HepG2 (cell line): Measurements from ENCODE around the gene ICE2. TPM values are rescaled to one million over a fixed set of nuclear protein-coding genes. Genes with fewer than 3 reads are reported as not detected.
A peak's percentile ranks its signal among the peaks of the same experiment; 100 is the strongest.

ENCODE experiments used
- EZH2 ChIP-seq: conservative IDR thresholded peaks from 2 replicates; pipeline ENCODE4 v1.6.1; 2012; ENCODE audit warnings: mild to moderate bottlenecking, low read depth, low read length, moderate library complexity
- HNF4G ChIP-seq, 2 experiments: sonication (generic) in 1 of 2; formaldehyde crosslinking in 1 of 2; IDR thresholded peaks; 2 replicates each; pipeline versions ENCODE4 v1.4.0 to v1.6.1; 2011 to 2020; ENCODE audit warnings: borderline replicate concordance in 2 of 2, low read depth in 2 of 2, mild to moderate bottlenecking in 2 of 2, low read length in 1 of 2, missing genetic modification reagents in 1 of 2, moderate library complexity in 1 of 2
- HOXA9 ChIP-seq: sonication (generic); formaldehyde crosslinking; IDR thresholded peaks from 2 replicates; pipeline ENCODE4 v1.8.1; 2022; ENCODE audit warnings: missing genetic modification reagents, mild to moderate bottlenecking, moderate library complexity, borderline replicate concordance
- MAFG ChIP-seq: sonication (generic); formaldehyde crosslinking; IDR thresholded peaks from 2 replicates; pipeline ENCODE4 v1.5.1; 2020; ENCODE audit warnings: mild to moderate bottlenecking, missing genetic modification reagents
- RBAK ChIP-seq: sonication (generic); formaldehyde crosslinking; IDR thresholded peaks from 2 replicates; pipeline ENCODE4 v1.5.1; 2020; ENCODE audit warnings: mild to moderate bottlenecking, missing genetic modification reagents
- RBM22 ChIP-seq: fragments of 200-400 bp; formaldehyde crosslinking; optimal IDR thresholded peaks from 2 replicates; pipeline ENCODE3; 2017; ENCODE audit warnings: mild to moderate bottlenecking, low read length, moderate library complexity
- RFX5 ChIP-seq: IDR thresholded peaks from 2 replicates; pipeline ENCODE4 v1.6.1; 2011; ENCODE audit warnings: low read depth, low read length, improper control_type of control experiment
- SRSF1 ChIP-seq: fragments of 200-400 bp; formaldehyde crosslinking; optimal IDR thresholded peaks from 2 replicates; pipeline ENCODE3; 2017; ENCODE audit warnings: mild to moderate bottlenecking, low read depth, low read length, moderate library complexity
- TOE1 ChIP-seq: sonication (generic); formaldehyde crosslinking; IDR thresholded peaks from 2 replicates; pipeline ENCODE4 v1.4.0; 2020; ENCODE audit warnings: mild to moderate bottlenecking, missing genetic modification reagents
- ZBTB4 ChIP-seq: sonication (generic); formaldehyde crosslinking; IDR thresholded peaks from 2 replicates; pipeline ENCODE4 v1.4.0; 2020; ENCODE audit warnings: missing genetic modification reagents, mild to moderate bottlenecking, borderline replicate concordance
- ZBTB7B ChIP-seq: sonication (generic); formaldehyde crosslinking; IDR thresholded peaks from 2 replicates; pipeline ENCODE4 v1.4.0; 2020; ENCODE audit warnings: missing genetic modification reagents
- ZNF329 ChIP-seq: sonication (generic); formaldehyde crosslinking; IDR thresholded peaks from 2 replicates; pipeline ENCODE4 v1.9.0; 2021; ENCODE audit warnings: low read depth, mild to moderate bottlenecking, missing genetic modification reagents
- ZNF414 ChIP-seq: sonication (generic); formaldehyde crosslinking; IDR thresholded peaks from 2 replicates; pipeline ENCODE4 v1.5.0; 2020; ENCODE audit warnings: missing genetic modification reagents
- ZNF574 ChIP-seq: sonication (generic); formaldehyde crosslinking; IDR thresholded peaks from 2 replicates; pipeline ENCODE4 v1.4.0; 2020; ENCODE audit warnings: missing genetic modification reagents
- polyA plus RNA-seq, 8 experiments: library from polyadenylated mRNA; depleted of rRNA in 3 of 8; stranded (reverse) in 7 of 8; unstranded in 1 of 8; fragments of >200 nt; fragmentation: Illumina TruSeq in 4 of 8; extraction: Trizol in 4 of 8; gene quantifications; 2 replicates each; pipeline versions ENCODE4 v1.2.1 to v1.2.3, GENCODE V29; 2011 to 2016; ENCODE audit warnings: low read depth in 4 of 8, missing spikeins in 1 of 8, mixed read lengths in 1 of 8; ENCODE audit not compliant: insufficient read depth in 1 of 8
- total RNA-seq, 5 experiments: library from RNA; depleted of rRNA; stranded (reverse); fragments of >200 nt; fragmentation: Illumina TruSeq; extraction: Trizol; gene quantifications; 2 replicates each; pipeline ENCODE4 v1.2.3, GENCODE V29; 2016; ENCODE audit warnings: low read depth in 1 of 5
- TF ChIP-seq, protein P1 (sequence below): sonication (generic); formaldehyde crosslinking; IDR thresholded peaks from 2 replicates; pipeline ENCODE4 v1.4.0; 2020; ENCODE audit warnings: mild to moderate bottlenecking, missing genetic modification reagents
- TF ChIP-seq, protein P2 (sequence below): IDR thresholded peaks from 2 replicates; pipeline ENCODE4 v1.6.1; 2018; ENCODE audit warnings: missing genetic modification reagents
- TF ChIP-seq, protein P3 (sequence below): sonication (generic); formaldehyde crosslinking; IDR thresholded peaks from 2 replicates; pipeline ENCODE4 v1.5.1; 2020; ENCODE audit warnings: missing genetic modification reagents, mild to moderate bottlenecking, borderline replicate concordance

ICE2 gene
- total and polyA plus RNA-seq, 2 of the 13 experiments (the other 11 are each of a cell fraction or from before 2014, with no cell fraction given) = 24.8 to 26.4 TPM

GRCh38 chr15:60374628-60375081 lies 104.3 kb downstream of the ICE2 start (continued):
- TF ChIP-seq, protein P1, sequence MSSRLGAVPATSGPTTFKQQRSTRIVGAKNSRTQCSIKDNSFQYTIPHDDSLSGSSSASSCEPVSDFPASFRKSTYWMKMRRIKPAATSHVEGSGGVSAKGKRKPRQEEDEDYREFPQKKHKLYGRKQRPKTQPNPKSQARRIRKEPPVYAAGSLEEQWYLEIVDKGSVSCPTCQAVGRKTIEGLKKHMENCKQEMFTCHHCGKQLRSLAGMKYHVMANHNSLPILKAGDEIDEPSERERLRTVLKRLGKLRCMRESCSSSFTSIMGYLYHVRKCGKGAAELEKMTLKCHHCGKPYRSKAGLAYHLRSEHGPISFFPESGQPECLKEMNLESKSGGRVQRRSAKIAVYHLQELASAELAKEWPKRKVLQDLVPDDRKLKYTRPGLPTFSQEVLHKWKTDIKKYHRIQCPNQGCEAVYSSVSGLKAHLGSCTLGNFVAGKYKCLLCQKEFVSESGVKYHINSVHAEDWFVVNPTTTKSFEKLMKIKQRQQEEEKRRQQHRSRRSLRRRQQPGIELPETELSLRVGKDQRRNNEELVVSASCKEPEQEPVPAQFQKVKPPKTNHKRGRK = no peak
- TF ChIP-seq MAFG (CRISPR knock-in tag) (no peak; the same call in 1 of the 2 replicates), HOXA9 (CRISPR knock-in tag) (no peak), RBAK (CRISPR knock-in tag) (no peak), RFX5 (0 out of 2 replicates have a peak, but pooled peaks have one; percentile 53), ZBTB4 (CRISPR knock-in tag) (no peak), TOE1 (CRISPR knock-in tag) (no peak), ZNF574 (CRISPR knock-in tag) (peak; percentile 46; the same call in 1 of the 2 replicates), SRSF1 (no peak), RBM22 (no peak), ZNF329 (no peak), ZBTB7B (CRISPR knock-in tag) (no peak), HNF4G (IDR thresholded peaks at IDR 0.05; ENCODE audit: borderline replicate concordance, low read depth, low read length) (no peak), HNF4G (CRISPR knock-in tag; IDR thresholded peaks at IDR 0.05; ENCODE audit: borderline replicate concordance, low read depth) (no peak), ZNF414 (no peak; the same call in 1 of the 2 replicates), EZH2 (no peak)
- TF ChIP-seq, protein P2, sequence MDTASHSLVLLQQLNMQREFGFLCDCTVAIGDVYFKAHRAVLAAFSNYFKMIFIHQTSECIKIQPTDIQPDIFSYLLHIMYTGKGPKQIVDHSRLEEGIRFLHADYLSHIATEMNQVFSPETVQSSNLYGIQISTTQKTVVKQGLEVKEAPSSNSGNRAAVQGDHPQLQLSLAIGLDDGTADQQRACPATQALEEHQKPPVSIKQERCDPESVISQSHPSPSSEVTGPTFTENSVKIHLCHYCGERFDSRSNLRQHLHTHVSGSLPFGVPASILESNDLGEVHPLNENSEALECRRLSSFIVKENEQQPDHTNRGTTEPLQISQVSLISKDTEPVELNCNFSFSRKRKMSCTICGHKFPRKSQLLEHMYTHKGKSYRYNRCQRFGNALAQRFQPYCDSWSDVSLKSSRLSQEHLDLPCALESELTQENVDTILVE (CRISPR knock-in tag) = peak; percentile 55; the same call in 1 of the 2 replicates
- TF ChIP-seq, protein P3, sequence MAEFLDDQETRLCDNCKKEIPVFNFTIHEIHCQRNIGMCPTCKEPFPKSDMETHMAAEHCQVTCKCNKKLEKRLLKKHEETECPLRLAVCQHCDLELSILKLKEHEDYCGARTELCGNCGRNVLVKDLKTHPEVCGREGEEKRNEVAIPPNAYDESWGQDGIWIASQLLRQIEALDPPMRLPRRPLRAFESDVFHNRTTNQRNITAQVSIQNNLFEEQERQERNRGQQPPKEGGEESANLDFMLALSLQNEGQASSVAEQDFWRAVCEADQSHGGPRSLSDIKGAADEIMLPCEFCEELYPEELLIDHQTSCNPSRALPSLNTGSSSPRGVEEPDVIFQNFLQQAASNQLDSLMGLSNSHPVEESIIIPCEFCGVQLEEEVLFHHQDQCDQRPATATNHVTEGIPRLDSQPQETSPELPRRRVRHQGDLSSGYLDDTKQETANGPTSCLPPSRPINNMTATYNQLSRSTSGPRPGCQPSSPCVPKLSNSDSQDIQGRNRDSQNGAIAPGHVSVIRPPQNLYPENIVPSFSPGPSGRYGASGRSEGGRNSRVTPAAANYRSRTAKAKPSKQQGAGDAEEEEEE = no peak
